Activated B cell treated with CpG ODN at 0.5 μM for 24 hours (primary cell): ENCODE results near the gene SNAPC4. TPM values are rescaled to one million over a fixed set of nuclear protein-coding genes. Genes with fewer than 3 reads are reported as not detected.

ENCODE experiments used
- ATAC-seq: fragments of 200-7000 bp; cut with Tn5 transposase; one replicate; pipeline ENCODE4 v1.10.0; 2021; ENCODE audit warnings: low read depth, mild to moderate bottlenecking, moderate library complexity
- CTCF ChIA-PET: fragments of 350-600 bp; sonication (Branson Sonifier 250); formaldehyde crosslinking; loops from one replicate; lab custom pipeline; 2021; ENCODE audit warnings: antibody characterized with exemption; lab: Charles Lee
- POLR2A ChIA-PET: fragments of 350-600 bp; sonication (Branson Sonifier 250); formaldehyde crosslinking; loops from one replicate; lab custom pipeline; 2021; ENCODE audit warnings: antibody characterized with exemption; lab: Charles Lee
- DNase-seq: peaks from one replicate; pipeline ENCODE4 v3.0.0; 2022
- H3K27ac Mint-ChIP-seq: one replicate; pipeline ENCODE4 v1.8.0; 2020; ENCODE audit warnings: mixed read lengths
- H3K27me3 Mint-ChIP-seq: one replicate; pipeline ENCODE4 v1.8.0; 2021; ENCODE audit warnings: mixed read lengths
- H3K36me3 Mint-ChIP-seq: one replicate; pipeline ENCODE4 v1.8.0; 2021; ENCODE audit warnings: low read depth, mixed read lengths
- H3K4me1 Mint-ChIP-seq: one replicate; pipeline ENCODE4 v1.8.0; 2021; ENCODE audit warnings: mixed read lengths
- H3K4me3 Mint-ChIP-seq: one replicate; pipeline ENCODE4 v1.8.0; 2020; ENCODE audit warnings: mild to moderate bottlenecking, mixed read lengths
- H3K9me3 Mint-ChIP-seq: one replicate; pipeline ENCODE4 v1.8.0; 2020; ENCODE audit warnings: mixed read lengths
- CTCF ChIP-seq: fragments of 200-600 bp; IDR thresholded peaks from one replicate; pipeline ENCODE4 v1.8.0; 2022; ENCODE audit warnings: antibody characterized with exemption, mild to moderate bottlenecking
- intact Hi-C: fragments of 100-400 bp; cut with micrococcal nuclease; formaldehyde crosslinking; loops from one replicate; pipeline ENCODE4 v1.15.1; 2024
- total RNA-seq: library from RNA; stranded (reverse); gene quantifications from 2 replicates; pipeline ENCODE4 v1.2.3, GENCODE V29; 2022

Gene SNAPC4
- total RNA-seq, 1 donor from 2014 or later: 22.2 TPM

- DNase-seq (no peak), ATAC-seq (no peak)
- Mint-ChIP-seq H3K4me1 (peaks cover 26% of the 10 kb centered on the region), H3K4me3 (peak overlapping the region; percentile 84), H3K36me3 (peaks cover 36% of the 10 kb centered on the region), H3K27me3 (no peaks in the 10 kb centered on the region), H3K9me3 (no peaks in the 10 kb centered on the region), H3K27ac (no peak overlapping the region)
- TF ChIP-seq CTCF: no peak
- CTCF ChIA-PET: no interaction called here
- POLR2A ChIA-PET: no interaction called here
- intact Hi-C loops: no loop called here
Measured at GRCh38 chr9:136437430-136437829, 37.5 kb upstream of the SNAPC4 start.

GRCh38 chr9:136436055-136436634 lies 36.2 kb upstream of the SNAPC4 start:
- intact Hi-C loops: no loop called here
- H3K4me3 Mint-ChIP-seq: peak overlapping the region; percentile 84

GRCh38 chr9:136434580-136435169 lies 34.7 kb upstream of the SNAPC4 start:
- POLR2A ChIA-PET: no interaction called here
- no peaks in the 10 kb centered on the region for H3K27me3 Mint-ChIP-seq

More at GRCh38 chr9:136436055-136436634, 36.2 kb upstream of the SNAPC4 start:
- ATAC-seq: no peak
- Mint-ChIP-seq H3K27me3 (no peaks in the 10 kb centered on the region), H3K36me3 (peaks cover 31% of the 10 kb centered on the region), H3K9me3 (no peaks in the 10 kb centered on the region), H3K4me1 (peaks cover 26% of the 10 kb centered on the region), H3K27ac (no peak overlapping the region)
- no peak for TF ChIP-seq CTCF
- POLR2A ChIA-PET: no interaction called here
- DNase-seq: no peak
- CTCF ChIA-PET: no interaction called here

GRCh38 chr9:136433849-136434579 lies 34.0 kb upstream of the SNAPC4 start:
- Mint-ChIP-seq H3K36me3 (peaks cover 35% of the 10 kb centered on the region), H3K4me3 (no peak overlapping the region), H3K27ac (no peak overlapping the region), H3K9me3 (no peaks in the 10 kb centered on the region), H3K27me3 (no peaks in the 10 kb centered on the region), H3K4me1 (peaks cover 26% of the 10 kb centered on the region)
- intact Hi-C loops: no loop called here
- TF ChIP-seq CTCF: no peak
- DNase-seq: no peak
- ATAC-seq: no peak
- POLR2A ChIA-PET: no interaction called here
- CTCF ChIA-PET: no interaction called here

More at GRCh38 chr9:136434580-136435169, 34.7 kb upstream of the SNAPC4 start:
- peaks cover 29% of the 10 kb centered on the region for H3K36me3 Mint-ChIP-seq
- no peak overlapping the region for H3K27ac Mint-ChIP-seq
- ATAC-seq (no peak), DNase-seq (no peak)
- H3K9me3 Mint-ChIP-seq: no peaks in the 10 kb centered on the region
- TF ChIP-seq CTCF: no peak
- intact Hi-C loops: no loop called here
- peaks cover 26% of the 10 kb centered on the region for H3K4me1 Mint-ChIP-seq
- CTCF ChIA-PET: no interaction called here
- no peak overlapping the region for H3K4me3 Mint-ChIP-seq

GRCh38 chr9:136433043-136433715 lies 33.2 kb upstream of the SNAPC4 start:
- Mint-ChIP-seq H3K9me3 (no peaks in the 10 kb centered on the region), H3K27ac (no peak overlapping the region), H3K27me3 (no peaks in the 10 kb centered on the region), H3K36me3 (peaks cover 40% of the 10 kb centered on the region), H3K4me1 (peaks cover 23% of the 10 kb centered on the region), H3K4me3 (no peak overlapping the region)
- intact Hi-C loops: no loop called here
- POLR2A ChIA-PET: no interaction called here
- CTCF ChIA-PET: no interaction called here
- ATAC-seq (no peak), DNase-seq (no peak)
- no peak for TF ChIP-seq CTCF
